ENCODE data around the gene KIF2C.
"Not testable (repeated sequence)": the region's sequence is repeated elsewhere in the genome, so short reads cannot be mapped to it uniquely, and the experiment has no call there.

Gene KIF2C

GRCh38 chr1:44719318-44719717, 20.3 kb upstream of the KIF2C start:
- no peak for DNase-seq

- DNase-seq: no peak
Observed at GRCh38 chr1:44720281-44720680, 19.4 kb upstream of the KIF2C start.

- DNase-seq: peak; percentile 77 to 83
Observed at GRCh38 chr1:44721485-44722361, 17.9 kb upstream of the KIF2C start.

GRCh38 chr1:44723064-44723463, 16.6 kb upstream of the KIF2C start:
- peak; percentile 64 to 67 for DNase-seq

- peak; percentile 70 to 76 for DNase-seq
Observed at GRCh38 chr1:44723496-44724295, 15.9 kb upstream of the KIF2C start.

- peak in 1 of 2 experiments; percentile 48 for DNase-seq
Observed at GRCh38 chr1:44724296-44724954, 15.2 kb upstream of the KIF2C start.

- no peak for DNase-seq
Observed at GRCh38 chr1:44724955-44725698, 14.5 kb upstream of the KIF2C start.

GRCh38 chr1:44730741-44731512, 8.7 kb upstream of the KIF2C start, which contains the start of gene RNU5D-1:
Gene RNU5D-1 (minus strand): TSS chr1:44731170.
- DNase-seq: peak; percentile 95 to 97

GRCh38 chr1:44733365-44733764, 6.3 kb upstream of the KIF2C start:
- DNase-seq: no peak

GRCh38 chr1:44733784-44734183, 5.9 kb upstream of the KIF2C start:
- DNase-seq: no peak

- no peak for DNase-seq
Observed at GRCh38 chr1:44735992-44736391, 3.6 kb upstream of the KIF2C start.

- not testable (repeated sequence) for DNase-seq
Observed at GRCh38 chr1:44738953-44739306, 707 bp upstream of the KIF2C start.

- no peak for DNase-seq
Observed at GRCh38 chr1:44740179-44740617, 561 bp downstream of the KIF2C start.

GRCh38 chr1:44743211-44743610, 3.6 kb downstream of the KIF2C start:
- DNase-seq: no peak

- no peak for DNase-seq
Observed at GRCh38 chr1:44747878-44748277, 8.2 kb downstream of the KIF2C start.

- DNase-seq: no peak
Observed at GRCh38 chr1:44757420-44757819, 17.8 kb downstream of the KIF2C start.

GRCh38 chr1:44759077-44759476, 19.4 kb downstream of the KIF2C start:
- no peak for DNase-seq

GRCh38 chr1:44760876-44761275, 21.2 kb downstream of the KIF2C start:
- no peak for DNase-seq

- DNase-seq: not testable (repeated sequence)
Observed at GRCh38 chr1:44766421-44766820, 26.8 kb downstream of the KIF2C start.

GRCh38 chr1:44775078-44775929, 35.7 kb downstream of the KIF2C start, which contains the start of gene RPS8:
Gene RPS8 (plus strand): TSS chr1:44775540. CDS start chr1:44775597, 57 bp downstream.
- DNase-seq: peak; percentile 92 to 93

All from activated T-cell treated with anti-CD3 and anti-CD28 coated beads, Interleukin-2, amount 50 U/mL, for 48 hours (primary cell).